HG03135 (cell line): Measurements from ENCODE around the gene F2RL1.
"Not testable (repeated sequence)": the region's sequence is repeated elsewhere in the genome, so short reads cannot be mapped to it uniquely, and the experiment has no call there.

Experiments
- ATAC-seq: cut with Tn5 transposase; IDR thresholded peaks from one replicate; pipeline ENCODE4 v1.9.1; 2021; ENCODE audit warnings: mild to moderate bottlenecking, moderate library complexity; ENCODE audit not compliant: unreplicated experiment

Gene F2RL1, protein sequence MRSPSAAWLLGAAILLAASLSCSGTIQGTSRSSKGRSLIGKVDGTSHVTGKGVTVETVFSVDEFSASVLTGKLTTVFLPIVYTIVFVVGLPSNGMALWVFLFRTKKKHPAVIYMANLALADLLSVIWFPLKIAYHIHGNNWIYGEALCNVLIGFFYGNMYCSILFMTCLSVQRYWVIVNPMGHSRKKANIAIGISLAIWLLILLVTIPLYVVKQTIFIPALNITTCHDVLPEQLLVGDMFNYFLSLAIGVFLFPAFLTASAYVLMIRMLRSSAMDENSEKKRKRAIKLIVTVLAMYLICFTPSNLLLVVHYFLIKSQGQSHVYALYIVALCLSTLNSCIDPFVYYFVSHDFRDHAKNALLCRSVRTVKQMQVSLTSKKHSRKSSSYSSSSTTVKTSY

DNA sequence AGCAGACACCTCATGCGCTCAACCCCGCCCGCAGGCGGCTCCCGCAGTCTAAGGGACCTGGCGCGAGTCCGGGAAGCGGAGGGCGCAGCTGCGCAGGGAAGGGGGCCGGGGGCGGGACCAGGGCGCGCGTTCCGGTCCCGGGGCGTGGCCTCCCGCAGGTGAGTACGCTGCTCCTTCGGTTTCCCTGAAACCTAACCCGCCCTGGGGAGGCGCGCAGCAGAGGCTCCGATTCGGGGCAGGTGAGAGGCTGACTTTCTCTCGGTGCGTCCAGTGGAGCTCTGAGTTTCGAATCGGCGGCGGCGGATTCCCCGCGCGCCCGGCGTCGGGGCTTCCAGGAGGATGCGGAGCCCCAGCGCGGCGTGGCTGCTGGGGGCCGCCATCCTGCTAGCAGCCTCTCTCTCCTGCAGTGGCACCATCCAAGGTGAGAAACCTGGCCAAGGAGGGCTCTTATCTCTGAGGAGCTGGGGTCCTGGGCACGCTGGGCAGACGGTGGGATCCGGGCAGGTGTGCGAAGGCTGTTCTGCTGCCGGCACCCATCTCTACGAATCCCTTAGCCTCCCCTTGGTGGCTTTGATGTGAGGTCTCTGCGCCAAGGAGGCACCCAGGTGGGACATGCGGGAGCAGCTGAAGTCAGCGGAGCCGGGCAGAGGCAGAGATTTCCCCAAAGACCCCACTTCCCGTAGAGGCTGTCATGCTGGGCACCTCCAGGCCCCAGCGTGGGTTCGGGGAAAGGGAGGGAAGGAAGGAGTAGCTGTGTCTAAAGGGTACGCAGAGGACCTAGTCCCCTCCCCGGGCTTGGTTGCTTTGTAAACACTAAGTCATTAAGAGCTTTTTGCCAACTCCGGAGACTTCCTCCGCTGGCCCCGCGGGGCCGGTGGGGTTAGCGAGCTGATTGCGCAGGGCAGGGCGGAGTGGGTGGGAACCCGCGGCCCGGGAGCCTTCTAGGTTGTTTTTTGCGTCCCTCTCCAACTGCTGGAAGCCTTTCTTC is at the start of gene F2RL1:
Gene F2RL1, plus strand, starts transcription at position 187 of the 988 bp plus-strand sequence. Its CDS starts 153 bp downstream, at position 340.
- no peak for ATAC-seq

DNA sequence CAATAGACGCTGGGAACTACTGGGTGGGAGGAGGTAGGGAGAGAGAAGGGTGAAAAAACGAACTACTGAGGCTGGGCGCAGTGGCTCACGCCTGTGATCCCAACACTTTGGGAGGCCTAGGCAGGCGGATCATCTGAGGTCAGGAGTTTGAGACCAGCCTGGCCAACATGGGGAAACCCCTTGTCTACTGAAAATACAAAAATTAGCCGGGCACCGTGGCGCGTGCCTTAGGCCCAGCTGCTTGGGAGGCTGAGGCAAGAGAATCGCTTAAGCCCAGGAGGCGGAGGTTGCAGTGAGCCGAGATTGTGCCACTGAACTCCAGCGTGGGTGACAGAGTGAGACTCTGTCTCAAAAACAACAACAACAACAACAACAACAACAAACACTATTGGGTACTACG is 47.8 kb upstream of the F2RL1 start:
- ATAC-seq, result not testable (repeated sequence)

DNA sequence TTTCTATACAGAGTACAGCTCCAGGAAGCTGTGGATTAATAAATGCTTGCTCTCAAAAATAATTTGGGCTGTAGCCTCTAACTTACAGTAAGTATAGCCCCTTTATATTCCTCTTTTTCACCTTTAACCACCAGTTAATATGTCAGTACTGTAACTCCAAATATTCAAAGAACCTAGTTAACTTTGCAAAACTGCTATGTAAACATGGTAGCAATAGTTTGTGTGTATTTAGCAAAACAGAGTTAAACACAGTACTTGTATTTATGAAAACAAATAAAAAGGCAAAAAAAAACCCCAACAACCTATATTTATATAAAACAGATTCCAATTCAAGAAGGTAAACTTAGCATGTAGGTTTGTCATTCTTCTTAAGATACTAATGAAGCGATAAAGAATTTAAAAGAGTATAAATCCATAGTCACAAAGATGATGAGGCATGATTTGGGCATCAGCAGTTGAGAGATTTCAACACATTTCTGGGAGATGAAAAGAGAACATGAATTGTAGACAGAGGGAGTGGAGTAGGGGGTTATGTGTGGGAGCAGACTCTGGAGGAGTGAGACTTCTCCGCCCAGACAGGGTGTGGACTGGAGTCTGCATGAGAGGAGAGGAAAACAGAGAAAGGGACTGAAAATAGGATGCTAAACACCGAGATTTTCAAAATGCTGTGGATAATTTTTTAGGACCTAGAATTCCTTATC is 47.0 kb upstream of the F2RL1 start:
- no peak for ATAC-seq

DNA sequence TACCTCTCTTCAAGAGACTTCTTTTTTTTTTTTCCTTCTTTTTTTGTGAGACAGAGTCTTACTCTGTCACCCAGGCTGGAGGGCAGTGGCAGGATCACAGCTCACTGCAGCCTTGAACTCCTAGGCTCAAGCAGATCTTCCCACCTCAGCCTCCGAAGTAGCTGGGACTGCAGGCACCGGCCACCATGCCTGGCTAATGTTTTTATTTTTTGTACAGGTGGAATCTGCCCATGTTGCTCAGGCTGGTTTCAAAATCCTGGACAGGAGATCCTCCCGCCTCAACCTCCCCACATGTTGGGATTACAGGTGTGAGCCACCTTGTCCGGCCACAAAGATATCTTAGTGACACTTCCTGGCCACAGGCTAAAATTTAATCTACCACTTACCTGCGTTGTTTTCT is 42.9 kb upstream of the F2RL1 start:
- ATAC-seq, result no peak

DNA sequence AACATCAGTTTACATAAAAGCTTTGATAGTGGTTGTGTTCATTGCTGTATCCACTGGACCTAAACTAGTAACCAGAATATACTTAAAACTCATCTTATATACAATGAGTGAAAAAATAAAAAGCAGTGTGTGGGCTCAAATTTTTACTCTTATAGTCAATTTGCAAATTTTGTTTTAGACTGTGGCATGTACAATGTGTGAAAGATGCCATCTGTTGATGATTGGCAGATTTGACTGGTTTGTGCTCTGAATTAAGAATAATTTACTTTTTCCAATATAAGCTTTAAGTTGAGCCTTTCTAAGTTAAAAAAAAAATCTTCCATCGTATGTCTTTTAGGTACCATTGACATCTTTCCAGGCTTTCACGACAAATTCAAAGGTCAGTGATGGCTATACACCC is 42.4 kb upstream of the F2RL1 start:
- ATAC-seq, result no peak

DNA sequence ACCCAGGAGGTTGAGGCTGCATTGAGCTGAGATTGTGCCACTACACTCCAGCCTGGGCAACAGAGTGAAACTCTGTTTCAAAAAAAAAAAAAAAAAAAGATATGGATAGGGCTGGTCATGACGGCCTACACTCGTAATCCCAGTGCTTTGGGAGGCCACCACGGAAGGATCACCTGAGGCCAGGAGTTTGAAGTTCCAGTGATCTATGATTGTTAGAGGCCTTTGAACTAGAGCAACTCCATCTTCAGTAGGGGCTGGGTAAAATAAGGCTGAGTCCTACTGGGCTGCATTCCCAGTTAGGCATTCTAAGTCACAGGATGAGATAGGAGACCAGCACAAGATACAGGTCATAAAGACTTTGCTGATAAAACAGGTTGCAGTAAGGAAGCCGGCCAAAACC is 38.2 kb upstream of the F2RL1 start:
- not testable (repeated sequence) for ATAC-seq

DNA sequence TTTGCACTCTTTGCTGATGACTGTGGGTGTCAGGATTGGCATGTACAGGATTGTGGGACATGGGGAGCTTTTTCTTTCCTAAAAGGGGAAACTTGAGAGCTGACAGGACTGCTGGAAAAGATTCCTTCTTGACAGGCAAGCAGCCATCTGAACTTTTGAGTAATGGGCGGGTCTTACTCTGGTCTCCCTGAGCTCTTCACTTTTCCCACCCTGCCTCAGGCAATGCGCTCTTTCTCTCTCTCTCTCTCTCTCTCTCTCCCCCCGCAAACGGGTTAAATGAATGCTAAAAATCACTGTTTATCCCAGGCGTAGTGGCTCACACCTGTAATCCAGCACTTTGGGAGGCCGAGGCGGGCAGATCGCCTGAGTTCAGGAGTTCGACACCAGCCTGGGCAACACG is 37.1 kb upstream of the F2RL1 start:
- ATAC-seq, result no peak

DNA sequence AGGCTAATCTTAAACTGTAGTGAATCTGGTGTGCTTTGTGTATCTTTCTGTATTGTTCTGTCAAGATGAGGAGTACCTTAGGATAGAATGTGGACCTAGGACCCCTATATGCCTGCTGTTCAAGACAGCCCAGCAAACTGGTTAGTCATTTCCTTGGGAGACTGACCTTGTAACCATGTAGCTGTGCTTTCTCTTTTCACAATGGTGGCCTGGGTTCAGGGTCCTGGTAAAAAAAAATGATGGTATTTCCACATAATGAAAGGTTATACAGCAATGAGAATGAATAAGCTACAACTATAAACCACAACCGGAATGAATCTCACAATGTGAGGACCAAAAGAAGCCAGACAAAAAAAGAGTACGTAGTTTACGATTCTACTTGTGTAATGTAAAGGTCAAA is 36.4 kb upstream of the F2RL1 start:
- ATAC-seq, result no peak

DNA sequence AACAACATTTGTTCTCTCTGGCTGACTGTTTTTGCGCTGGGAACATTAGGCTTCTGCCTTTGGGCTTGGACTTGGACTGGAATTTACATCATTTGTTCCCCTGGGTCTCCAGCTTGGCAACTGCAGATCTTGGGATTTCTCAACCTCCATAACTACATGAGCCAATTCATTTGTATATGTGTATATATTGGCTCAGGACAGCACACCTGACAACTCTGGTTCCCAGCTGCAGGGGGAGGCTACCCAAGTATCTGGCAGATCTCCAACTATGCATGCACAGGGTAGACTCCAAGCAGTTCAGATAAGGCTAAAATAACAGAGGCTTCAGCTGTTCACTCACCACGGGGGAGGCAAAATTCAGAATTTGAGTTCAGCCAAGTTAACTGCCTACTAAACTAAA is 31.6 kb upstream of the F2RL1 start:
- ATAC-seq, result no peak

DNA sequence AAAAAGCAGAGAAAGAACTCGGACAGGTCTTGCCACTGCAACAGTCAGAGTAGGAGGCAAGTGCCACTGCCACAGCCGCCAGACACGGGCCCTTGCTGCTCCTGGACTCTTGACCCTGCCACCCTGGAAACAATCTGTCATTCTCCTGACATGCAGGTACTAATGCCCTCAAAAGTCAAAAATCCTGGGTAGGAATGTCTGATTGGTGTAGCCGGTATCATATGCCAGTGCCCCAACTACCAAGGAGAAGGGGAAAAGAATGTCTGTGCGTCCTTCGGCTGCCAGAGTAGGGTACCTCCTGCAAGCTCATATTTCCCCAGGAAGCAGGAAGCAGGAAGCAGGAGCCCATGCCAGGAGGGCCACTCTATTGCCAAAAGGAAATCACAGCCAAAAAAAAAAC is 30.5 kb upstream of the F2RL1 start:
- no peak for ATAC-seq

DNA sequence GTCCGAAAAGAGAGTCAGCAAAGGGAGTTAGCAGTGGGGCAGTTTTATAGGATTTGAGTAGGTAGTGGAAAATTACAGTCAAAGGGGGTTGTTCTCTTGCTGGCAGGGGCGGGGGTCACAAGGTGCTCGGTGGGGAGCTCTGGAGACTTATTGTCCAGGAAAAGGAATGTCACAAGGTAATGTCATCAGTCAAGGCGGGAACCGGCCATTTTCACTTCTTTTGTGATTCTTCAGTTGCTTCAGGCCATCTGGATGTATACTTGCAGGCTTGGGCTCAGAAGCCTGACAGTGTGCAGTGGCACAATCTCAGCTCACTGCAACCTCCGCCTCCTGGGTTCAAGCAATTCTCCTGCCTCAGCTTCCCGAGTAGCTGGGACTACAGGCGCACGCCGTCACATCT is 29.6 kb upstream of the F2RL1 start:
- not testable (repeated sequence) for ATAC-seq

DNA sequence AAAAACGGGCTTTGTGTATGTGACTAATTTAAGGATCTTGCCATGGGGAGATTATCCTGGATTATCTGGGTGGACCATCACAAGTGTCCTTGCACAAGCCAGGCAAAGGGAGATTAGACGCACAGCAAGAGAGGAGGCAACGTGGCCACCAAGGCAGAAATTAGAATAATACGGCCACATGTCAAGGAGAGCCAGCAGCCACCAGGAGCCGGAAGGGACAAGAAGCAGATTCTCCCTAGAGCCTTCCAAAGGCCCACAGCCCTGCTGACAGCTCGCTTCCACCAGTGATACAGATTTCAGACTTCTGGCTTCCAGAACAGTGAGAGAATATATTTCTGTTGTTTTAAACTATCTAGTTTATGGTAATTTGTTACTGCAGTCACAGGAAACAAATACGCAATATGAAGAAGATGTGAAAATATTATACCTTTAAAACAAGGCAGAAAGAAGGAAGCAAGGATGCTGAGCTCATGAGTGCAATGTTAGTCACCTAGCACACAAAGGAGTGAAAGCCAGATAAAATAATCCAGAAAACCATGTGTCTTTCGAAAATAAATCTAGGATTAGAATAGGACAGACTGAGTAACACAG is 28.7 kb upstream of the F2RL1 start:
- no peak for ATAC-seq

DNA sequence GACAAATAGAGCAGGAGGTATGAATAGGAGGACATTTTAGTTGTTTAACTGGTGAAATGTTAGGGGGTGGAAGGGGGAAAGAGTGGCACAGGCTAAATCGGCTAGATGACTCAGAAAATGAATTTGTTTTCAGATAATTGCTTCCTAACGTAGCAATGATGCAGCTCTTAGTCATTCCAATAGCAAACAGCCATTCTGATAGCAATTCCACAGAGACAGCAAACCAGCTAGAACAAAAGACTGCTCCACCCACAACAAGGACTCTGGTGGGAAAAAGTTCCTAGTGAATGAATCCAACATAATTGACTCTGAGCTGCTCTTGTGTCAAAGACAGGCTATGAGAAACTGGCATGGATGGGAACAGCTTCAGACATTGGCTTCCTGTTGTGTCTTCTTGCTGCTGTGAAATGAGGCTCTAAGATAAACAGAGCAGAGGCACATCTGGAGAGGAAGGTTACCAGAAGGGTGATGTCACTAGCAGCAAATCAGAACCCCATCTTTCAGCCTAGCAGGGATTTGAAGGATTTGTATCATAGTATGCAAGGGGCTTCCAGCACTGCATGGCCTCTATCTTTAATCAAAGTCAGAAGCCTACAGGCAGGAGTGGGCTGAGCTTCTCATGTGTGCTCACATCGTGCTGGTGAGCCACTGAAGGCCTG is 28.1 kb upstream of the F2RL1 start:
- ATAC-seq, result no peak

DNA sequence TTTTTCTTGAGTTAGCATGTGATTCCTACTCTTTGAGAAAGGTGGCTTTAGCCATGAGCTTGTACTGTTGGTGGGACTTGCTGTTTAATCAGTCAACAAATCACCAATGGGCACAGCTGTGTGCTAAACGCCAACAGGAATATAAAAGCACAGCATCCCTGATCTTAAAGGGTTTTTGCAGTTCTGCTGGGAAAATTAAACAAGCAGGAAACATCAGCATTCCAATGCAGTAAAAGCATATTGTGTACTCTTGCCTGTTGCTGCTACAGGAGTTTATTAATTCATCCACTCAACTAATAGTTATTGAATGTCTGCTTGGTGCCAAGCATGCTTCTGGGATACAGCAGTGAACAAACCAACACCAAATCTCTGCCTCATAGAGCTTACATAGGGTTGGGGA is 27.4 kb upstream of the F2RL1 start:
- ATAC-seq, result no peak

DNA sequence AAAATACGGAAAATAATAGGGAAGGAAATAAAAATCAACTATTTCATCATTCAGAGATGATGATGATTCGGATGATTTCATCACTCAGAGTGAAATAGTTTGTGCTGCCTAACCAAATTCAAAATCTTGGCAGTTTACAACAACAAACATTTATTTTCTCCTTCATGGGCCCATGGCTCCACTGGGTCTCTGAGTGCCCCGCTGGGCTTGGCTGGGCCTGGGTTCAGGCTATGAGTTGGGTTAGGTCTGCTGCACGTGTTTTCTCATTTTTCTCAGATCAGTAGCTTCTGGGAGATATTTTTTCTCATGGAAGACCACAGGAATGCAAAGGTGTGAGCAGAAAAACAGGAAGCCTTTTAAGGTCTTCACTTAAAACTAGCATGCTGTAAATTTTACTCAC is 24.0 kb upstream of the F2RL1 start:
- ATAC-seq, result no peak

DNA sequence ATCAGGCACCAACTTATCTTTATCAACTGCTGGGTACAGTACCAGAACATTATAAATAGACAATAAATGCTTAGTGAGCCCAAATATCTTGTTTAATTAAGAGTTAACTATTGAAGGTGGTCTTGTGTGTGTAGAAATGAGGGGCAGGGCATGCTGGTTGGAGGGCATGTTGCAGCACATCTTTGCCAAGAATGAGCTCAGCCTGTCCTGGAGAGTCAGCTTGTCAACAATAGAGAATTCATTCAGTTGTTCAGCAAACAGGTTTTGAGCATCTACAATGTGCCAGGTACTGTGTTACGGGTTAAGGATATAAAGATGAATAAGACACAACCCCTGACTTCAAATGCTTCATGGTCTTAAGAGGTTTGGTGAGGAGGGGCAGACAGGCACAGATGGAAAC is 19.2 kb upstream of the F2RL1 start:
- no peak for ATAC-seq

DNA sequence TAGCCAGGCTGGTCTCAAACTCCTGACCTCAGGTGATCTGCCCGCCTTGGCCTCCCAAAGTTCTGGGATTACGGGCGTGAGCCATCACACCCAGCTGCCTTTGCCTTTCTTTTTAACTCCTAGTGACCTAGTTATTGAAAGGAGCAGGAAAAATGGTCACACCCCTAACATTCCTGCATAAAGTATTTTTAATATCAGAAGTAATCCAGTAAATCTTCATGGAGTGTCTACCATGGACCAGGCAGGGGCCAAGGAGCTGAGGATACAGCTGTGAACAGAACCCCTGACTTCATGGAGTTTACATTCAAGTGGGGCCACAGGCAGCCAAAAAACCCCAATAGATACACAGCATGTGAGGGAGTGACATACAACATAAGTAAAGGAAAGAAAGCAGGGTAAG is 18.3 kb upstream of the F2RL1 start:
- ATAC-seq, result no peak

DNA sequence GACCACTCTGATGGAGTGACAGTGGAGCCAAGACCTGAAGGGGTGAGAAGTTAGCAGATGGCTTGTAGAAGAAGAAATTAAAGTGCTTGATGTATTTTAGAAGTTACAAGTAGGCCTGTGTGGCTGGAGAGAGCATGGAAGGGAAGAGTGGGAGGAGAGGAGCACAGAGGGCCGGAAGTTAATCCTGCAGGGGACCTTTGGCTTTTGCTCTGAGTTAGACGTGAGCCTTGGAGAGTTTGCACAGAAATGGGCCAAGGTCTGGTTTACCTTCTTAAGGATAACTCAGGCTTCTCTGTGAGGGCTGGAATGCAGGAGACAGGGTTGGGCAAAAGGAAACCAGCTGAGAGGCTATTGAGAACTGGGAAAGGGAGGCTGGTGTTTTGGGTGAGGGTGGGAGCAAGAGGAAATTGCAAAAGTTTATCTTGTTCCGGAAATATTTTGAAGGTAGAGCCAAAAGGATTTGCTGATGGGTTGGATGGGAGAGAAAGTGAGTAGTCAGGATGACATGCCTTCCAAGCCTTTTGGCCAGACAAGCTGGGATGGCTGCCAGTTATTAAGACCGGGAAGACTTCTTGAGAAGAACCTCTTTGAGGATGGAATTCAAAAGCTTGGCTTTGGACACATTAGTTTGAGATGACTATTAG is 17.5 kb upstream of the F2RL1 start:
- no peak for ATAC-seq

DNA sequence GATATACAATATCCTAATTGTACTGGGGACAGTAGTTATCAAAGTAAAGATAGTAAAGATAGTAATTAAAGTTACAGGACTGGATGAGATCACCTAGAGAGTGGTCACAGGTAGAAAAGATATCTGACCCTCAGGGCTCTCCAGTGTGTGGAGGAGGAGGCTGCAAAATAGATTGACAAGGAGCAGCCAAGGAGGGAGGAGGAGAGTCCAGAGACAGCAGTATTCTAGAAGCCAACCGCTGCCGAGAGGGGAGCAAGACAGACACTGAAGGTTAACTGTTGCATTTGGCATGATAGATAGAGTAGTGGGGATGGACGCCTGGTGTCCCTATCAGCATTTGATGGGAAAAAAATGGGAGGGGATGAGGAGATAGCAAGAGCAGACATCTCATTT is 17.0 kb upstream of the F2RL1 start:
- ATAC-seq, result no peak

DNA sequence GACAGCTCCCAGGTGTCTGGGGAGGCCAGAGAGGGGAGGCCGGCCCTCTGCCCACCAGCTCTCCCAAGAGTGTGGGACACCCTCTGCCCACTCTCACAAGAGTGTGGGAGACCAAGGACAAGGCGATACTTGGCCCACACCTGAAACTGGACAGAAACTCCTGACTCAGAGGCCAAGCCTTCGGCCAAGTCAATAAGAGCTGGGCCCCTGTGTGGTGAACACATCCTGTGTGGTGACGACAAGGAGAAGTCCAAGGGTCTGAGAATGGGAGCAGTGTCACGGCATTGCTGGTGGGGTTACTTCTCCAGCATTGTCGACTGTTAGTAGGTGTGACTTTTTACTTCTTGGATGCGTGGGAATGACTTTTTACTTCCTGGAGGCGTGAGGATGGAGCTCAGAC is 14.6 kb upstream of the F2RL1 start:
- ATAC-seq, result no peak
